SKM-1 (cell line): ENCODE measurements around the gene CBX6.

Experiments used
- DNase-seq: peaks from one replicate; lab custom pipeline; 2025; ENCODE audit not compliant: unreplicated experiment; lab: John Stamatoyannopoulos, UW

The CBX6 gene

GRCh38 chr22:38841211-38841610 is 30.8 kb downstream of the CBX6 start:
- no peak for DNase-seq

DNA sequence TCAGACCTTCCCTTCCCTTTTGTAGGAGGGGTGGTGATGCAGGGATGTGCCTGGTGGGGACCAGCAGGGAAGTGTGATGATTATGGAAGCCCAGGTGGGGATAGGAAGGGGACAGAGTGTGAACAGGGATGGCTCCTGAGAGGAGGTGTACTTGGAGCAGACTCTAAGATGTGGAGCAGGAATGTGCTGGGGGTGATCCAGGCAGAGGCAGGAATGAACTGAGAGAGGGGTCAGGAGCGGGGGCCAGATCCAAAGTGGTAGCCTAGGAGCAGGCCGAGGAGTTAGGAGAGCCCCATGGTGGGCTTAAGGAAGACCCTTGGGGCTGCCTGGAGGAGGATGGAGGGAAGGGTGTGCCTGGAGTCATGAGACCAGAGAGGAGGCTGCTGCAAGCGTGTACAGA is 31.9 kb downstream of the CBX6 start:
- no peak for DNase-seq

DNA sequence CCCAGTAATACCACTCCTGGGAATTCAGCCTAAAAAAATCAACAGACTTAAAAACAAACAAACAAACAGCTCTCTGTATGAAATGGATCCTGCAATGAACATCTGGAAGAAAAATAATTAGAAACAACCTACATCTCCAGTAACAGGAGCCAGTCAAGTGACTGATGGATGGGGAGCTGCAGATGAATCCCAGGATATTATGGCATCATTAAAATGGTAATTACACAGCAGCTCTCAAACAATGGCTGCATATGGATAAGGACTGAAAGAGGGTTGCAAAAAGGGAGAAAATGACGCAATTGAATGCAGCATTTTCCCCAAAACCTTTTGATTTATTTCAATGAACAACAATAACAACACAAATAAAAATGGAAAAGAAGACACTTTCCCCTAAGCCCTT is 32.3 kb downstream of the CBX6 start:
- no peak for DNase-seq

DNA sequence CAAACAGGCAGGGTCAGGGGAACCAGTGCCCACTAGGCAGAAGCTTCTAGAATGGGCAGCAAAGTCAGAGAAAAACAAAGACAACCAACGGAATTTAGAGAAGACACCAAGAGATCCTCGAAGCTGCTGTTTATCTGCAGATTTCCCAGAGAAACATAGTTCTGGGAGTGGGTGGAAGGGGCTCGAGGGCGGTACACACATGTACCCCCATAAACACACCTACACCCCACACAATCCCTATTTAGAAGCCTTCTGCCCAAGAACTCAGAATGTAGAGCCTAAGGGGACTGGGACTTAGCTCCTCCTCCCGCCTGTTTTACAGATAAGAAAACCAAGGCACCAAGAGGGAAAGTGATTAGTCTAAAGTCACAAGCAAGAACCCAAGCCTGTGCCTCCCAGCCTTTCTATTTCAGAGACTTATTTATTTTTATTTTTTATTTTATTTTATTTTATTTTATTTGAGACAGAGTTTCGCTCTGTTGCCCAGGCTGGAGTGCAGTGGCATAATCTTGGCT is 34.5 kb downstream of the CBX6 start:
- DNase-seq: no peak

DNA sequence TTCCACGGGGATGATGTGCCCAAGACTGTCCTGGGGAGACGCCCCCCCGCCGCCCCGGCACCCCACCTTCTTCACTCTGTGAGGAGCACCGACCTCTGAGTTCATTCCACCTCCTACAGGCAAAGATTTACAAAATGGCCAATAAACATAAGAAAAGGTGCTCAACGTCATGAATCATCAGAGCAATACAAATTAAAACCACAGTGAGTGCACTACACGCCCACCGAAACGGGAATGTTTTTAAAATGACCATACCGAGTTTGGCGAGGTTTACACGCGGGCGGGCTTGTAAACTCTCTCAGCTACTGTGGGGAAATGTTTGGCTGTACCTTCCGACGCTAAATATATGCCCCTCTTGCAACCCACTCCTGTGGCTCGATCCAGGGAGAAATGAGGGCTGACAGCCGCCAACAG is 36.1 kb downstream of the CBX6 start:
- DNase-seq: no peak

GRCh38 chr22:38834991-38835390 is 37.0 kb downstream of the CBX6 start:
- no peak for DNase-seq

- DNase-seq: no peak
Measured at GRCh38 chr22:38834215-38834953, 37.6 kb downstream of the CBX6 start.

DNA sequence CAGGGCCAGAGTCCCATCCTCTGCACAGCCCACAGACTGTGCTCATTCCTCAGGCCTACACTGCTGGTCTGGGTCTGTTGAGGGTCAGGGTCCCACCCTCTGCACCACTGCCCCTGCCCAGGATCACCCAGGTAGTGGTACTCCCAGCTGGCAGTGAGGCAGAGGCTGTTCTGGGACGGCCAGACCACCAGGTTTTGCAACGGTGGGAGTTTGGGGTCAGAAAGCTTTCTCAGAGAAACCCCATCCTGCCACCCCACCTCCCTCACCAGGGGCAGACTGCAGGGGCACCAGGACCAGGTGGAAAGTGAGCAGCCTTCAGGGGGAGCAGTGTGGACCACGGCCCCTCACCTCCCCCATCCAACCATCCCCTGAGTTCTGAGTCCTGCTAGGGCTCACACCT is 39.0 kb downstream of the CBX6 start:
- DNase-seq: no peak

DNA sequence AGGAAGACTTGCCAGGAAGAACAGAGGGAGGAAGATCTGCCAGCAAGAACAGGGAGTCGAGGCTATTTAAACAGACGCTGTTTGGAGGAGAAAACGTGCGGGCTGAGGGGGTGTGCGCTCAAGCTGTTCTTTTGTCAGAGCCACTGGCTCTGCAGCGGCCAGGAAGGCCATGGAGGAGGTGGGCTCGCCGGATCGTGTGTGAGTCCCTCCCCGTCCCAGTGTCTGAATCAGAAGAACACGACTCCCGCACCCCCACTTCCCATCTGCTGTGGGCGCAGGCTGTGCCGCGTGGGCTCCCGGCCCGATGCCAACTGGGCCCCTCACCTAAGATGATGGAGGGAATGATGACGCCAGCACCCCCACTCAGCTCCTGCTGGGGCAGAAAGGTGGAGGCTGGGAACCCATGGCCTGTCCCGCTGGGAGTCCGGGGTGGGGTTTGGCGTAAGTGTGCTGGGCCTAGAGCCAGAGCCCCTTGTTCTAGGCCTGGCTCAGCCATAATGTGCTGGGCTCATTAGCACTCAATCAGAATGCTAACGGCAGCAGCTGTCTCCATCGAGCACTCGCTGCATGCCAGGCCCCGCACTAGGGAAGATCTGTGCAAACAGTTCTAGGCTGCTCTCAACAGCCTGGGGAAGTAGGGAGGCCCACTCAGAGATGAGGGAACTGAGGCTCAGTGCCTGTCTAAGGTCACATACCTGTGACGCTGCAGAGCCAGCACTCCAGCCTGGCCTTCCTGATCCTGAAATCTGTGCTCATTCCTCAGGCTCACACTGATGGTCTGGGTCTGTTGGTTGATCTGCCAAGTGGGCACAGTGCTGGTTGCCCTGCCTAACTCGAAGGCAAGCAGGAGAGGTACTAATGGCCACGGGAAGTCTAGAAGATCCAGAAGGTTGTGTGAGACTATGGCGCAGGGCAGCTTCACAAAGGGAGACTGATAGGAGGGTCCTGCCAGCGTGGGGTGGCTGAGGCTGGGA is 39.7 kb downstream of the CBX6 start:
- no peak for DNase-seq

DNA sequence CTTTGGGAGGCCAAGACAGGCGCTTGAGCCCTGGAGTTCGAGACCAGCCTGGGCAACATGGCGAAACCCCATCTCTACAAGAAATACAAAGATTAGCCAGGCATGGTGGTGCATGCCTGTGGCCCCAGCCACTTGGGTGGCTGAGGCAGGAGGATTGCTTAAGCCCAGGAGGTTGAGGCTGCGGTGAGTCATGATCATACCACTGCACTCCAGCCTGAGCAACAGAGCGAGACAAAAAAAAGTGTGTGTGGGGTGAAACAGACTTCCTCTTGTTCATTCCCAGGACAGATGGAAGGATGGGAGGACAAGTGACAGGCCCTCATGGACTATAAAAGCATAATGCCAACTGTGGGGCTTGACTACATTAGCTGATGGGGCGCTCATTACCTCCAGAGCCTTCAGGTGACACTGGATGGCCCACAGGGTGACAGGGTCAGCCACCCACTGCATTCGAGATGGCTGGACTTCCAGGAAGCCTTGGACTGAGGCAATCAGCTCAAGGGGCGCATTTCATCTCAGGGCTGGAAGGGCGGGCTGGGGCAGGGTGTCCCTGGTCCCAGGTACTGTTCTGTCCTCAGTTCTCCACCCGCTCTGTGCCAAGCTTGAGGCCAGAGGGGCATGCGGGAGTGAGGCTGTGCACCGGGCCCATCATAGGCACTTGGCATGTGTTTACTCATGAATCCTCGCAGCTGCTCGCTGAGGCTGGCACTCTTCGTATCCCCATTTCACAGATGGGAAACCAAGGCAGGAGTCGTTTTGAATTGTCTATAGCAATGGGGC is 40.7 kb downstream of the CBX6 start:
- DNase-seq: no peak

- DNase-seq: no peak
Measured at GRCh38 chr22:38830845-38831108, 41.2 kb downstream of the CBX6 start.

- no peak for DNase-seq
Measured at GRCh38 chr22:38830026-38830844, 41.8 kb downstream of the CBX6 start.

DNA sequence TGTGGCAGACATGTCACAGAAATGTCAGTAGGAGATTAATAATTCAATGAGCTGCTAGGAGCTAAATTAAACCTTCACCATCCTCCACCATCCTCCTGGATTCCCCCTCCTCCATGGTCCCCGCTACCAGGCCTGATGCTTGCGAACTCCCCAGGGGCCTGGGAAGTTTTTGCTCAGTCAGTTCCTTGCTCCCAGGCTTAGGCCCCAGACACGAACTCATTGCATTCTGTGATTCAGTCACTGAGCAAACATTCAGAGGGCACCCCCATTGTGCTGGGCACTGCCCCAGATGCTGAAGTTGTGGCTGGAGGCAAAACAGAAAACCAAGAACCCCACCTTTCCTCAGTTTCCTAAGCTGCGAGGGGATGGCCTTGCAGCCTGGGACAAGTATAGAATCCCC is 42.5 kb downstream of the CBX6 start:
- no peak for DNase-seq

DNA sequence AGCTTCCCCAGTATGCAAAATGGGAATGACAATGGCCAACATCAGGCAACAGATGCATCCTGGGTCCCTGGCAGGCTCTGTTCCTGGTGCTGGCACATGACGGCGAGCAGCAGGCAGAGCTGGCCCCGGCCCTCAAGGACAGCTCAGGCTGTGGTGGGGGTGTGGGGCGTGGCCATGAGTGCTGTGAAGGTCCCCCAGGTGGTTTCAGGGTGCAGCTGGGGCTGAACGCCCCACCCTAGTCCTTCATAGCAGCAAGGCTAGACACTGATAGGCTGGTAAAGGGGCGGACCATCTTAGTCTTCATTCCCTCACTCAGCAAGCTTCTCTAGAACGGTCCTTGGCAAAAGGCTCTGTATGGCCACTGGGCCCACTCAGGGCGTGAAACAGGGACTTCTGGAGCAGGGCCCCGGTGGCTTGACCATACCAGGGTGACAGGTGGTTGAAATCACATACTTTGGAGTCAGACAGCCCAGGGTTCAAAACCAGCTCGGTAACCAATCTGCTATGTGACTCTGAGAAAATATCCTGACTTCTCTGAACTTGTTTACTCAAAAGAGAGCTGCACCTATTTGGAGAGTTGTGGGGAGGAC is 43.3 kb downstream of the CBX6 start:
- no peak for DNase-seq

DNA sequence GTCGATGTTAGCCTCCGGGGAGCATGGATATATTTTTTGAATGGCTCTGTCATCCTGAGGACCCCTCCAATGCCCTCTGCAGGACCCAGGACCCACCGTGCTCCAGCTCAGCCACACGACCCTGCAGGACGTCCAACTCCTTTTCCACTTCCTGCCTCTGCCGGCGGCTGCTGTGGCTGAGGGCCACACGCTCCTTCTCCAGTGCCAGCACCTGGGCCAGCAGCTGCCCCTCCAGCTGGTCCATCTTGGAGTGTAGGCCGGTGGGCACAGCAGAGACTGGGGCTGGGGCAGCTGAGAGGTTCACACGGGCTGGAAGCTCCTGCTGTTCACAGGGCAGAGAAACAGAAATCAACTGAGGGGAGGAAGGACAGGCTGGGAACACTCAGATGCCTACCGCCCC is 43.8 kb downstream of the CBX6 start:
- no peak for DNase-seq

GRCh38 chr22:38827510-38827909 is 44.5 kb downstream of the CBX6 start:
- DNase-seq: no peak

DNA sequence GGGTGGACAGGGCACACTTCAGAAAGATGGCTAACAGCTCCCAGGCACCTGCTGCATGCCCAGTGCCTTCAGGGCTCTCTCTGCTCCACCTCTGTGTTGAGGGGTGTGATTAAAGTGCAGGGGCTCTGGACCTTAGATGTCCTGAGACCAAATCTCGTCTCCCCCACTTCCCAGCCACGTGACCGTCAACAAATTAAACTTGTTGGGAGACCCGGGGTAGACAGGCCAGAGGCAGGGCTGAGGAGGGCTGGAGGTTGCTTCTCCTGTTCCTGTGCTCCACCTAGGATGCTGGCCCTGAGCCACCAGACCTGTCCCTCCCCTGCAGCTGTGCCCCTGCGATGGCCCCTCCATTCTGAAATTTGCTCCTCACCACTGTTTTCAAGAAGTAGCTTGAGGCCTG is 45.2 kb downstream of the CBX6 start:
- DNase-seq: no peak

- DNase-seq: no peak
Measured at GRCh38 chr22:38826386-38826785, 45.6 kb downstream of the CBX6 start.

DNA sequence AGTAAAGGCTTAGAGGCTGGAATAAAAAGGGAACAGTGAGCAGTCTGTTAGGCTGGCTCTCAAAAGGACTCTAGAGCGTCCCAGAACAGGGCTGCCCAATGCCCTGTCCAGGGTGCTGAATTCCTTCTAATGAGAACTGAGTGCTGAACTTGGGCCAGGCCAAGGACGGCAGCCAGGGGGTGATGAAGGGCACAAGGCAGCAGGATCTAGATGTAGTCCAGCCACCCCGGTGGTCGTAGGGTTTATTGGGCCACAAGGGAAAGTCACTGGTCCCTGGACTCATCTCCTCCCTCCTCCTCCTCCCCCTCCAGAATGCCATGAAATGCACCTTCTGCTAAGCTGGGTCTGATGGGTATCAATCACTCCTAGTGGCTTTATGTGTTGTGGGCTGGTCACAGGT is 47.4 kb downstream of the CBX6 start:
- DNase-seq: no peak

DNA sequence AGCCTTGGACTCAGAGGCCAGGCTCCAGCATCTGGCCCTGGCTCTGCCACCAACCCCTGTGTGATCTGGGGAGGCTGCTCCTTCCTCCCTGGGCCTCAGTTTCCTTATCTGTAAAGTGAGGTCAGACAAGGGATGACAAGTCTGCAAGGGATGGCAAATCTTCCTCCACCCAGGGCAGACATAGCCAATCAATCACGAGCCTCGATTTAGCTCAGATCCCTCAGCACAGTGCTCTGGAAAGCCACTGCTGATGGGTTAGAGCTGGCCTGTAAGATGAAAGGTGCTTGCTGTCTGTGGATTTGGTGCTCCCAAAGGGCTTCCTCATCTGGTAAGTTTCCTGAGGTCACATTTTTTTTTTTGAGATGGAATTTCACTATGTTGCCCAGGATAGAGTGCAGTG is 48.4 kb downstream of the CBX6 start:
- no peak for DNase-seq
